Measurements from ENCODE around the gene GABRR1. TPM values are rescaled to one million over a fixed set of nuclear protein-coding genes. Genes with fewer than 3 reads are reported as not detected.
A peak's percentile ranks its signal among the peaks of the same experiment; 100 is the strongest.
"Not testable (repeated sequence)": the region's sequence is repeated elsewhere in the genome, so short reads cannot be mapped to it uniquely, and the experiment has no call there.

GABRR1 gene
- total RNA-seq: under 1 TPM in 1 of 2 donors, not detected in 1; 0.11 TPM
- long read RNA-seq: 0 reads

DNA sequence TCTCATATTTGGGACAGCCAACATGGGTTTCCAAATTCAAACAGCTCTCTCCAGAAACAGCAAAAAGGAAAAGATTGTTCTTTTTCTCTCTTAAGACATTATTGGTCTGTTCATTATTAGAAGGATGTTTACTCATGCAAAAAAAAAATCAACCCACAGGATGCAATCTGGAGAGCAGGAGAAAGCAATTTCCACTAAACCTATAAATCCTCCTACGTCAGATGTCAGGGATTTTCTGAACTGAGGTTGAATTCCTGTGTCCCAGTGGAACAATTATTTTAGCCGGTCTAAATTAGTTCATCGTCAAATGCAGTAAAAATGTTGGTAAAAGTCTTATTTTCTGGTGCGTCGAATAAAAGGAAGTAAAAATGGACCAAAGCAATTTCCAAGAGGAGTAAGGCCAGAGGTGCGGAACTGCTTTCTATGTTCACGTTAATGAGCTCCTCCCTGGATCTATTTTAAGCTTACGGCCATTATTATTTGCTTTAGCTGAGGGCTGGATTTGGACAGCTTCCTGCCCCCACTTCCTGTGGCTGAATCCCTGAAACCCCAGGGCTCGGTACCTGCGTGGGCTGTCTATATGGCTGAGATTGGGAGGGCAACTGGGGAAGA lies at the start of gene GABRR1:
TSS of gene GABRR1 (minus strand) at position 60 of the 612 bp plus-strand sequence. CDS start at position 24, 36 bp downstream.
- ATAC-seq: no peak
- DNase-seq: no peak
- intact Hi-C loops (cut with DNase I, micrococcal nuclease): no loop called here

DNA sequence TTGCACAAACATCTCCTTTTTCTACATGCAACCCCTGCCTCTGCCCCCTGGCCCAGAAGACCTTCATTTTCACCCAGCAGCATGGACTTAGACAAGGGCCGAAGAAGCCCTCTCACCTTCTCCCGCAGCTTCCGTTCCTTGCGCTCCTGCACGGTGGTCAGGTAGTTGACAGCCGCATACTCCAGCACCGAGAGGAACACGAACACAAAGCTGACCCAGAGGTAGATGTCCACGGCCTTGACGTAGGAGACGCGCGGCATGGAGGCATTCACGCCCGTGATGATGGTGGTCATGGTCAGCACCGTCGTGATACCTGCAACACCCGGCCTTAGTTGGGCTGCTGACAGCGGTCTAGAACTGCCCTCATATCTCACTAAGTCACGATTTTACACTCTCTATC lies 47.1 kb upstream of the GABRR1 start:
- no peak for DNase-seq
- intact Hi-C loops (cut with DNase I, micrococcal nuclease): no loop called here
- ATAC-seq: no peak

GRCh38 chr6:89260832-89261231 lies 43.7 kb upstream of the GABRR1 start:
- intact Hi-C loops (cut with DNase I, micrococcal nuclease): no loop called here
- ATAC-seq (peak; percentile 56), DNase-seq (no peak)

DNA sequence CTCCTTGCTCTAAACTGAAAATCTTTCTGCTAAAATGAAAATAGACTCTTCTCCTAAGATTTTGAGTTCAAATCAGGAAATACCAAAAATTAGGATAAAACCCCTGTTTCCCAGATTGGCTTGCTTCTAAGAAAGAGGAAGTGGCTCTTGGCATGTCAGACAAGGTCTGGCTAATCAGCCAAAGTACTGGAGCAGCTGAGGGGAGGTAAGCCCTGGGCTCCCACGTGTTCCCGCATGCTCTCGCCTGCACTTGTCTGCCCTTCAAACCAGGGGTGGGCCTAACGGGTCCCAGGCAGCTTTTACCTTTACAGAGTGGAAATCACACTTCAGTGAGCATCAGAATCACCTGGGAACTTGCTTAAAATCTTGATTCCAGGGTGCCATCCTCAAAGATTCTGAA lies 43.2 kb upstream of the GABRR1 start:
- ATAC-seq: no peak

GRCh38 chr6:89258912-89259311 lies 41.8 kb upstream of the GABRR1 start:
- intact Hi-C loops (cut with DNase I, micrococcal nuclease): no loop called here
- ATAC-seq: no peak

More for the DNA sequence above, 43.2 kb upstream of the GABRR1 start:
- intact Hi-C loops (cut with DNase I, micrococcal nuclease): no loop called here
- DNase-seq: no peak

DNA sequence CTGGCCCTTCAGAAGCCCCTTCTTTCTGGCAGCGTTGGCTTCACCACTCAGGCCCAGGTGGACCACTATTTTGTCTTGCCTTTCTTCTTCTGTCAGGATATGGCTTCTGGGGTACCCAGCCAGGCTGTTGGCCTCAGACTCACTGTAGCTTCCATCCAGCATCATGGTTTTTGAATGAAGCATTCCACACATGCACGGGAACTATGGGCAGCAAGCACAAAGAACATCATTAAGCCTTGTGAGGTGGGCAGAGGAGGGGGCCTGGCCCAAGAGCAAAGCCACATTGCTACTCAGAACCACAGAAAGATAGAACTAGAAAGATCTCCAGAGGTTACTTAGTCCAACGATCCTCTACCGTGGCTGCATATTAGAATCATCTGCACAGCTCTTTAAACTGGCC lies 40.6 kb upstream of the GABRR1 start:
- intact Hi-C loops (cut with DNase I, micrococcal nuclease): no loop called here
- ATAC-seq (no peak), DNase-seq (no peak)

More at GRCh38 chr6:89258912-89259311, 41.8 kb upstream of the GABRR1 start:
- DNase-seq: no peak

DNA sequence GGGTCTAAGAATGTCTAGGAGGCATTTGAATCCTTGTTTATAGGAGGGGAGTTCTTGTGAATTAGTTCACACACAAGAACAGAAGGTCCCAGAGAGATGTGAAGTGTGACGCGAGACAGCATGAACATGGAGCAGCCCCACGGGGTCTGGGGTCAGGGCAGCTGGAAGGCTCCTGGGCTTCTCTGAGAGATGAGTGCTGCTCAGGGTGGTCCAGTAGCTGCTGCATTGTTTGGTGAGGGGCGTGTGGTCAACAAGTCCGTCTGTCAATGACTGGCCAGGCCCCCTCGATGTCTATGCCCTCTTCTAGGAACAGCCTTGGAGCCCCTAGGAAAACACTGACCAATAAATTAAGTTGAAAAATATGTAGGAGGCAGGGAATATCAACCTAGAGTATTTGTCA lies 40.2 kb upstream of the GABRR1 start:
- no peak for DNase-seq
- no peak for ATAC-seq
- intact Hi-C loops (cut with DNase I, micrococcal nuclease): no loop called here

- no peak for DNase-seq
- intact Hi-C loops (cut with DNase I, micrococcal nuclease): no loop called here
- no peak for ATAC-seq
Observed at GRCh38 chr6:89255417-89255816, 38.3 kb upstream of the GABRR1 start.

GRCh38 chr6:89254569-89254968 lies 37.4 kb upstream of the GABRR1 start:
- intact Hi-C loops (cut with DNase I, micrococcal nuclease): no loop called here
- ATAC-seq: peak; percentile 75

DNA sequence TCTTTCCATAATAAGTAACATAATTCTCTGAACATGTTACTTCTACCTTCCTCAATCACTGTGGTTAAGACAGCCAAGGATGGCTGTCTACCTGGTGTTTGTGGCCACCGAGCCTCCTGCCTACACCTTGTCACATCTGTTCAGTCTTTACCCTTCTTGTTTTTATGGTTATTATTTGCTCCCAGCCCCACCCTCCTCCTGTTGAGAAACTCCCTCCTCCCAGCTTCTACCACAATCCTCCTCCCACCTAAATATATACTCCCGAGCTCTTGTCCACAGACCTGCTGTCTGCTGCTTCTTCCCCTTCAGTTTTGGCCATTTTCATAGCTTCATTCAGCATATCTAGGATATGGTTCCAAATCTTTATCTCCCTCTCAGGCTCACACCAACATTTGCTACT lies 35.7 kb upstream of the GABRR1 start:
- peak; percentile 89 for ATAC-seq
- intact Hi-C loops (cut with DNase I, micrococcal nuclease): no loop called here
- no peak for DNase-seq

More at GRCh38 chr6:89254569-89254968, 37.4 kb upstream of the GABRR1 start:
- DNase-seq: no peak

- DNase-seq (no peak), ATAC-seq (no peak)
- intact Hi-C loops (cut with DNase I, micrococcal nuclease): no loop called here
Observed at GRCh38 chr6:89251976-89252375, 34.8 kb upstream of the GABRR1 start.

DNA sequence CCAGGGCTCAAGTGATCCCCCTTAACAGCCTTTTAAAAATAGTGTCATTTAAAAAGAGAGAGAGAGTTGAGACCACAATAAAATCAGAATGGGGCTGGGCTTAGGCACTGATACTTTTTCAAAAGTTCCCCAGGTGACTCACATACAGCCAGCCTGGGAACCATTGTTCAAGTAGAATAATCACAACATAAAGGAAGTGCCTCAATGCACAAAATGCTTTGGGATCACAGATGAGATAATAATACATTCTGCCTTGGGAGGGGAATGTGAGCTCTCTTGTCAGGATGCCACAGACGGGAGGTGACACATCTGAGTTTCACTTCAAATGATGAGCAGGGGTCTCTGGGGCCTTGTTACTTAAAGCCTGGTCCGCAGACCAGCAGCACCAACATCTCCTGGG lies 34.0 kb upstream of the GABRR1 start:
- ATAC-seq (no peak), DNase-seq (no peak)
- intact Hi-C loops (cut with DNase I, micrococcal nuclease): no loop called here

DNA sequence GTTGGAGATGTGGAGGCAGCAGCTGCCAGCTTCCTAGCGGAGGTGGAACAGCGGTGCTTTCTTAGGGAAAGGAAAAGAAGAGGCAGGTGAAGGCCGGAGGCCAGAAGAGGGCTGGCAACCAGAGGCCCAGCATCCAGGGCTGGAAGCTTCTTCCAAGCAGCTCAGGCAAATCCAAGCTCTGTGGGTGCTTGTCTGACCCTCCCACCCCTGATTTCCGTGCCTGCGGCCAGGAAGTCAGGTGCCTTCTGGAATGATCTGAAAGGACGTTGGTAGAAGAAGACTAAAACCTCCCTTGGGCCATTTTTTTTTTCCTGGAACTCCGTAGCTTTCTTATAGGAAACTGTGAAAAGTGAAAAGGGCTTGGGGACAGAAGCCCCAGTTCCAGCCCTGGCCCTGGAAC lies 33.1 kb upstream of the GABRR1 start:
- intact Hi-C loops (cut with DNase I, micrococcal nuclease): no loop called here
- DNase-seq (no peak), ATAC-seq (no peak)

- ATAC-seq: no peak
- no peak for DNase-seq
- intact Hi-C loops (cut with DNase I, micrococcal nuclease): loop anchor here in 1 of 2 donors (5.0 kb wide), 2 partner anchors 122 to 262 kb away; no protein-coding TSS in a partner anchor
Observed at GRCh38 chr6:89244241-89244985, 27.3 kb upstream of the GABRR1 start.

- DNase-seq (no peak), ATAC-seq (no peak)
- intact Hi-C loops (cut with DNase I, micrococcal nuclease): loop anchor here in 1 of 2 donors (5.0 kb wide), 2 partner anchors 121 to 261 kb away; no protein-coding TSS in a partner anchor
Observed at GRCh38 chr6:89243331-89243629, 26.1 kb upstream of the GABRR1 start.

DNA sequence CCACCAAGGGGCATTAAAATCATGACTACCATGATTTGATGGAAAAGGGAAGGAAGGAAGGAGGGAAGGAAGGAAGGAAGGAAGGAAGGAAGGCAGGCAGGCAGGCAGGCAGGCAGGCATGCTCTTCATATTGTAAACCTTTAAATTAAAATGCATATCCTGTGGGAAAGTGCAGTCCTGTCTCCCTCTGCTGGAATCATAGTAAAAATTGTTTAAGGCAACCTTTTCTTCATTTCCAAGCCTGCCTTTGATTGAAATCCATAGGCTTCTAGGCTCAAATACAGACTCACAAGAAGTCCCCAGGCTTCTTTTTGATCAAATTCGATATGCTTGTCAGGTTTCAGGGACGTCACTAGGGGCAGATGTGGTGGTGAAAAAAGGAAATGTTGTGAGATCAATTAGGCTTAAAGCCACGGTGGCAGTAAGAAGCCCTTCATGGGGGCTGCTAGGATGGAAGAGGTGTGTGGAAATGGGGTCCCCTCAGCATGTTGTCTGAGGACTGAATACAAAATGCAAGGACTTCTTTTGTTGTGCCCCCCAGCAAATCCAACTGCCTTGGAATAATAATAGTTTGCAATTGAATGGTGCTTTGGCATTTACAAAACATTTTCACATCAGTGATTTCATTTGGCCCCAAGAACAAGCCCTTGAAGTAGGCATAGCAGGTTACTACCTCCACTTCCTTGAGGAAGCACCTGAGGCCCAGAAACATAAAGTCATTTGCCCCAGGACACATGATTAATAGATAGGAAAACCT lies 25.6 kb upstream of the GABRR1 start:
- DNase-seq (no peak), ATAC-seq (peak; percentile 85)
- intact Hi-C loops (cut with DNase I, micrococcal nuclease): loop anchor here in 1 of 2 donors (5.0 kb wide), 2 partner anchors 120 to 260 kb away; no protein-coding TSS in a partner anchor

DNA sequence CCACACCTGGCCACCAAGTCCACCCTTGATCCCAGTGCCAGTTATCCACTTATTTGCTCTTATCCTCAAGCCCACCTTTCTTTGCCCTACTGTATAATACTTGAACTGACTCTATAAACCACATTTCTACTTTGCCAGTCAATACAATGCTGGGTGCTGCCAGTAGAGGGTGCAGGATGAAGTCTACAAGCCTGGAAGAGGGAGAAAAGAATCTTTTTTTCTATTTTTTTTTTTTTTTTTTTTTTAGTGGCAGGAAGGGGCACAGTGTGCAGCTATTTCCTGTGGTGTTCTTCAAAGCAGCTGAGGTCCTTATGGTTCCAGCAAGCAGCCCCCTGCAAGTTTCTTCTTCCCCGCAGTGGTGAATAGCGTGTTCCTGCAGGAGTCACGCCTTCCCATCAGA lies 22.2 kb upstream of the GABRR1 start:
- intact Hi-C loops (cut with DNase I, micrococcal nuclease): no loop called here
- no peak for ATAC-seq
- peak in 1 of 2 donors; percentile 40 for DNase-seq

- DNase-seq (no peak), ATAC-seq (peak; percentile 64)
- intact Hi-C loops (cut with DNase I, micrococcal nuclease): no loop called here
Observed at GRCh38 chr6:89237158-89237557, 20.0 kb upstream of the GABRR1 start.

DNA sequence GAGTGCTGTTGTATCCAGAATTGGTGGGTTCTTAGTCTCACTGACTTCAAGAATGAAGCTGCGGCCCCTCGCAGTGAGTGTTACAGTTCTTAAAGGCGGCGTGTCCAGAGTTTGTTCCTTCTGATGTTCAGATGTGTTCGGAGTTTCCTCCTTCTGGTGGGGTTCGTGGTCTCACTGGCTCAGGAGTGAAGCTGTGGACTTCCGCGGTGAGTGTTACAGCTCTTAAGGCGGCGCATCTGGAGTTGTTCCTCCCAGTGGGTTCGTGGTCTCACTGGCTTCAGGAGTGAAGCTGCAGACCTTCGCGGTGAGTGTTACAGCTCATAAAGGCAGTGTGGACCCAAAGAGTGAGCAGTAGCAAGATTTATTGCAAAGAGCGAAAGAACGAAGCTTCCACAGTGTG lies 16.4 kb upstream of the GABRR1 start:
- DNase-seq; ATAC-seq; intact Hi-C loops (cut with DNase I, micrococcal nuclease): not testable (repeated sequence)

GRCh38 chr6:89222712-89223039 lies 5.5 kb upstream of the GABRR1 start:
- ATAC-seq (no peak), DNase-seq (no peak)
- intact Hi-C loops (cut with DNase I, micrococcal nuclease): no loop called here
